ENCODE measurements around the gene MRPL14. TPM values are rescaled to one million over a fixed set of nuclear protein-coding genes. Genes with fewer than 3 reads are reported as not detected.

MRPL14 gene
- total RNA-seq, 1 donor from 2014 or later = 40.4 TPM

GRCh38 chr6:44104481-44105021 is 22.7 kb downstream of the MRPL14 start:
- Histone ChIP-seq H2AFZ (replicated peaks) (no peak overlapping the region), H3K27me3 (no peaks in the 10 kb centered on the region), H3F3A (ENCODE audit: low read depth) (peaks cover 7% of the 10 kb centered on the region), H3K27ac (no peak overlapping the region), H3K9ac (no peak overlapping the region), H3K4me3 (no peak overlapping the region), H3K9me3 (ENCODE audit: low read depth) (no peaks in the 10 kb centered on the region), H3K4me2 (no peak overlapping the region), H4K20me1 (ENCODE audit: low read depth) (peaks cover 62% of the 10 kb centered on the region), H3K36me3 (no peaks in the 10 kb centered on the region), H3K79me2 (ENCODE audit: low read depth) (peaks cover 11% of the 10 kb centered on the region), H3K4me1 (peaks cover 9% of the 10 kb centered on the region)
- Mint-ChIP-seq H3K4me1 (peaks cover 26% of the 10 kb centered on the region), H3K27me3 (ENCODE audit: insufficient read depth, low read depth) (peaks cover 6% of the 10 kb centered on the region), H3K9me3 (no peaks in the 10 kb centered on the region), H3K4me3 (no peak overlapping the region), H3K36me3 (peaks cover 31% of the 10 kb centered on the region), H3K27ac (no peak overlapping the region)
- no peak for DNase-seq (ENCODE audit: low spot score)
- TF ChIP-seq CTCF (IDR thresholded peaks at IDR 0.05) (no peak), EZH2phosphoT487 (IDR thresholded peaks at IDR 0.05) (no peak), EZH2 (IDR thresholded peaks at IDR 0.05) (no peak)

- Histone ChIP-seq H3K4me2 (peak overlapping the region; percentile 18), H4K20me1 (ENCODE audit: low read depth) (peaks cover 46% of the 10 kb centered on the region), H3F3A (ENCODE audit: low read depth) (peaks cover 11% of the 10 kb centered on the region), H3K4me3 (no peak overlapping the region), H3K27ac (no peak overlapping the region), H3K9ac (no peak overlapping the region), H3K4me1 (peaks cover 9% of the 10 kb centered on the region), H2AFZ (replicated peaks) (no peak overlapping the region), H3K79me2 (ENCODE audit: low read depth) (no peaks in the 10 kb centered on the region), H3K9me3 (ENCODE audit: low read depth) (no peaks in the 10 kb centered on the region), H3K36me3 (no peaks in the 10 kb centered on the region), H3K27me3 (no peaks in the 10 kb centered on the region)
- Mint-ChIP-seq H3K4me3 (no peak overlapping the region), H3K4me1 (peaks cover 26% of the 10 kb centered on the region), H3K9me3 (no peaks in the 10 kb centered on the region), H3K27me3 (ENCODE audit: insufficient read depth, low read depth) (peaks cover 8% of the 10 kb centered on the region), H3K27ac (no peak overlapping the region), H3K36me3 (peaks cover 26% of the 10 kb centered on the region)
- no peak for TF ChIP-seq EZH2phosphoT487 (IDR thresholded peaks at IDR 0.05)
- no peak for TF ChIP-seq CTCF (IDR thresholded peaks at IDR 0.05)
- no peak for TF ChIP-seq EZH2 (IDR thresholded peaks at IDR 0.05)
- peak; percentile 63 for DNase-seq (ENCODE audit: low spot score)
These were observed 24.7 kb downstream of the MRPL14 start for GRCh38 chr6:44102527-44102926.

- no peaks in the 10 kb centered on the region for H3K27me3 ChIP-seq
- DNase-seq (ENCODE audit: low spot score) = no peak
- no peaks in the 10 kb centered on the region for H3K9me3 Mint-ChIP-seq
- no peak overlapping the region for H3K9ac ChIP-seq
- no peaks in the 10 kb centered on the region for H3K79me2 ChIP-seq (ENCODE audit: low read depth)
- peaks cover 26% of the 10 kb centered on the region for H3K4me1 Mint-ChIP-seq
- H2AFZ ChIP-seq (replicated peaks) = no peak overlapping the region
- no peak overlapping the region for H3K4me2 ChIP-seq
- peak overlapping the region; percentile 30 for H3K27ac Mint-ChIP-seq
- peaks cover 12% of the 10 kb centered on the region for H3F3A ChIP-seq (ENCODE audit: low read depth)
- H3K9me3 ChIP-seq (ENCODE audit: low read depth) = no peaks in the 10 kb centered on the region
- peaks cover 8% of the 10 kb centered on the region for H3K27me3 Mint-ChIP-seq (ENCODE audit: insufficient read depth, low read depth)
- H3K4me3 ChIP-seq = no peak overlapping the region
- H3K36me3 Mint-ChIP-seq = peaks cover 26% of the 10 kb centered on the region
- TF ChIP-seq EZH2 (IDR thresholded peaks at IDR 0.05) (no peak), CTCF (IDR thresholded peaks at IDR 0.05) (no peak), EZH2phosphoT487 (IDR thresholded peaks at IDR 0.05) (no peak)
- H3K4me3 Mint-ChIP-seq = no peak overlapping the region
- no peak overlapping the region for H3K27ac ChIP-seq
- H3K4me1 ChIP-seq = peaks cover 9% of the 10 kb centered on the region
- no peaks in the 10 kb centered on the region for H3K36me3 ChIP-seq
- H4K20me1 ChIP-seq (ENCODE audit: low read depth) = peaks cover 52% of the 10 kb centered on the region
These were observed 25.4 kb downstream of the MRPL14 start for GRCh38 chr6:44101832-44102231.

Data from neural progenitor cell (in vitro differentiated cells).